Upper lobe of left lung (tissue), 6 donors: Measurements from ENCODE around the gene PLA2G5. TPM values are rescaled to one million over a fixed set of nuclear protein-coding genes. Genes with fewer than 3 reads are reported as not detected.

Experiments used
- ATAC-seq, 2 donors: fragments of 200-7000 bp; cut with Tn5 transposase; one replicate each; pipeline ENCODE4 v1.9.1; 2022; ENCODE audit warnings: mild to moderate bottlenecking in 2 of 2, moderate library complexity in 2 of 2; ENCODE audit not compliant: low FRiP score in 2 of 2
- DNase-seq, 2 donors: peaks; one replicate each; pipeline ENCODE4 v3.0.0-alpha.2; 2019 to 2020
- H3K27ac ChIP-seq, 4 donors: fragments of 200-600 bp; sonication (generic); one replicate each; pipeline ENCODE4 v1.5.1; 2016 to 2019
- H3K27me3 ChIP-seq, 4 donors: fragments of 200-600 bp; sonication (generic); one replicate each; pipeline ENCODE4 v1.5.1; 2017 to 2019
- H3K36me3 ChIP-seq, 4 donors: fragments of 200-600 bp; sonication (generic); one replicate each; pipeline ENCODE4 v1.5.1; 2016 to 2019
- H3K4me1 ChIP-seq, 4 donors: fragments of 200-600 bp; sonication (generic); one replicate each; pipeline ENCODE4 v1.5.1; 2018 to 2019
- H3K4me3 ChIP-seq, 4 donors: fragments of 200-600 bp; sonication (generic); one replicate each; pipeline ENCODE4 v1.5.1; 2017 to 2019; ENCODE audit warnings: mild to moderate bottlenecking in 2 of 4, moderate library complexity in 1 of 4
- H3K9me3 ChIP-seq, 4 donors: fragments of 200-600 bp; sonication (generic); one replicate each; pipeline ENCODE4 v1.5.1; 2018 to 2019
- CTCF ChIP-seq, 6 experiments: fragments of 450-650 bp in 4 of 6; fragments of 200-600 bp in 2 of 6; sonication (generic) in 2 of 6; IDR thresholded peaks; one replicate each; pipeline ENCODE4 v1.5.1; 2016 to 2019; ENCODE audit warnings: antibody characterized with exemption in 6 of 6
- EP300 ChIP-seq, 4 donors: sonication (generic); formaldehyde crosslinking; IDR thresholded peaks; one replicate each; pipeline ENCODE4 v1.5.1; 2017; ENCODE audit warnings: antibody characterized with exemption in 4 of 4, control low read depth in 2 of 4
- POLR2A ChIP-seq, 4 donors: fragments of 450-650 bp; IDR thresholded peaks; one replicate each; pipeline ENCODE4 v1.5.1; 2016 to 2017; ENCODE audit warnings: antibody characterized with exemption in 4 of 4, mild to moderate bottlenecking in 2 of 4
- POLR2AphosphoS5 ChIP-seq, 2 donors: sonication (generic); formaldehyde crosslinking; IDR thresholded peaks; one replicate each; pipeline ENCODE4 v1.5.1; 2017; ENCODE audit warnings: antibody characterized with exemption in 2 of 2
- WGBS, 2 donors: methylation state at CpG; one replicate each; pipeline ENCODE4 v1.1.5; 2017 to 2018; 5-methylcytosine and 5-hydroxymethylcytosine counted together
- total RNA-seq, 6 donors: library from RNA; depleted of rRNA in 4 of 6; stranded (reverse); fragments of >200 nt in 4 of 6; gene quantifications; one replicate each; pipeline versions ENCODE4 v1.1.0 to v1.2.1, GENCODE V29; 2016 to 2021
- donor health status: DM: no; HTN: no; CAD: no; lungs with moderate emphysema.
- donor health status: DM: no; HTN: yes; CAD: no; lungs with severe emphysema.

PLA2G5 gene
- total RNA-seq, 6 donors from 2014 or later: 1.4 to 5.1 (median 3.1) TPM; not detected in 1

DNA sequence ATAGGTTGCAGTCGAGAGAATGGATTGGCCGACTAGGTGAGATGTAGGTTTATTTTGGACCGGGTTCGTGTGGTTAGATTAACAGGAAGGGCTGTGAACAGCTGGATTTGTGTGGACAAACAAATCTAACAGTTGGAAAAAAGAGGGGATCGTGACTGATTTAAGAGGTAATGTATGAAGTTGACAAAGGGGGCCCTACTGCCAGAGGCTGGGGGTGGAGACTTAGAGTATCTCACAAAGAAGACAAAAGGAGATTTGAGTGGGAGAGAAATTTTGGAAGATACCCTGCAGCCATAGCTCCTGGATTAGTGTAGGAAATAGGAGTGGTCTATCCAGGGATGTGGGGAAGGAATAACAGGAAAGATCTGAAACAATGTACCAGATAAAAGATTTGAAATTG lies 38.8 kb upstream of the PLA2G5 start:
- H3K4me3 ChIP-seq: no peak overlapping the region
- no peak for DNase-seq
- WGBS, 2 donors: 53 to 67% methylated on average over 5 of the region's 5 CpGs
- TF ChIP-seq CTCF (IDR thresholded peaks at IDR 0.05): no peak
- no peak for TF ChIP-seq EP300 (IDR thresholded peaks at IDR 0.05)
- TF ChIP-seq POLR2A (IDR thresholded peaks at IDR 0.05): no peak
- no peak for TF ChIP-seq POLR2AphosphoS5 (IDR thresholded peaks at IDR 0.05)
- no peaks in the 10 kb centered on the region for H3K4me1 ChIP-seq
- H3K9me3 ChIP-seq: peaks cover 0 to 6% (median 3%) of the 10 kb centered on the region in 4 donors
- ATAC-seq: no peak
- no peaks in the 10 kb centered on the region for H3K36me3 ChIP-seq
- no peak overlapping the region for H3K27ac ChIP-seq
- H3K27me3 ChIP-seq: no peaks in the 10 kb centered on the region

GRCh38 chr1:20031836-20032235 lies 38.2 kb upstream of the PLA2G5 start:
- H3K27ac ChIP-seq: no peak overlapping the region
- H3K36me3 ChIP-seq: no peaks in the 10 kb centered on the region
- no peak for TF ChIP-seq CTCF (IDR thresholded peaks at IDR 0.05)
- WGBS, 2 donors: 70 to 73% methylated on average over 2 of the region's 2 CpGs
- ATAC-seq (no peak), DNase-seq (no peak)
- peaks cover 0 to 10% (median 5%) of the 10 kb centered on the region in 4 donors for H3K9me3 ChIP-seq
- no peaks in the 10 kb centered on the region for H3K4me1 ChIP-seq
- H3K27me3 ChIP-seq: no peaks in the 10 kb centered on the region
- H3K4me3 ChIP-seq: no peak overlapping the region

DNA sequence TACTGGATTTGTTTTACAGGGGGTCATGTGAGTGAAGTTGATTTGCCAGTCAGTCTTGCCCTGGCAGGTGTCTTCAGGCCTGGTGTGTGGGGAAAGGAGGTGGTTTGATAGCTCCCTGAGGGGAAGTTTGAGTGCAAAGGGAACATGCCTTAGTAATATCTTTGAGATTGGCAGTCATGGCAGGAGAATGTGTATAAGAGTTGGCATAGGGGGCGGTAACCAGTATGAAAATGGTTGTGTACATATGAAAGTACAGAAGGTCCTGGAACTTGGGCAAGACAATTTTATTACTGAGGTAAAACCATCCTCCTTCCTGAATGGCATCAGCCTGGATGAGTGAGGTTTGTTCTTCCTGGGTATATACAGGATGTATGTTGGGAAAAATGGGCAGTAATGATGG lies 37.6 kb upstream of the PLA2G5 start:
- H3K36me3 ChIP-seq: no peaks in the 10 kb centered on the region
- no peaks in the 10 kb centered on the region for H3K27me3 ChIP-seq
- TF ChIP-seq POLR2AphosphoS5 (IDR thresholded peaks at IDR 0.05) (no peak), CTCF (IDR thresholded peaks at IDR 0.05) (no peak), EP300 (IDR thresholded peaks at IDR 0.05) (no peak), POLR2A (IDR thresholded peaks at IDR 0.05) (no peak)
- H3K27ac ChIP-seq: no peak overlapping the region
- DNase-seq (no peak), ATAC-seq (no peak)
- peaks cover 0 to 10% (median 5%) of the 10 kb centered on the region in 4 donors for H3K9me3 ChIP-seq
- H3K4me1 ChIP-seq: no peaks in the 10 kb centered on the region
- H3K4me3 ChIP-seq: no peak overlapping the region
- 93 to 100% methylated on average over 1 of the region's 1 CpG for WGBS, 2 donors

DNA sequence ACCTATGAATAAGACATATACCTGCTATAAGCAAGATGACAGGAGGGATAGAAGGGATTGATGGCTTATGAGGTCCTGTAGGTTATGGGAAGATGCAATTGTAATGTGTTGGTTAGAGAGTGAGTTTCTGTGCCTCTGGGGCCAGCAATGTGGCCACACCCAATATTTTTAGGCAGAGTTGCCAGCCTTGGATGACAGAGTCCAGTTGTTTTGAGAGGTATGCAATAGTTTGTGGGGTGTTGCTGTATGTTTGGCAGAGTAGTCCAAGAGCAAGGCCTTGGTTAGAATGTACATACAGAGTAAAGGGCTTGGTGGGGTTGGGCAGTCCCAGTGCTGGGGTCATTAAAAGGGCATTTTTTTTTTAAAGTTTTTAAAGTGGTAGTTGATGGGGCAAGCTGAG lies 36.6 kb upstream of the PLA2G5 start:
- no peak for ATAC-seq
- TF ChIP-seq POLR2A (IDR thresholded peaks at IDR 0.05): no peak
- DNase-seq: no peak

GRCh38 chr1:20035114-20035513 lies 34.9 kb upstream of the PLA2G5 start:
- Histone ChIP-seq H3K27ac (no peak overlapping the region), H3K36me3 (no peaks in the 10 kb centered on the region), H3K9me3 (peaks cover 0 to 10% (median 5%) of the 10 kb centered on the region in 4 donors), H3K4me1 (no peaks in the 10 kb centered on the region), H3K27me3 (no peaks in the 10 kb centered on the region), H3K4me3 (no peak overlapping the region)
- ATAC-seq (no peak), DNase-seq (no peak)
- TF ChIP-seq POLR2AphosphoS5 (IDR thresholded peaks at IDR 0.05) (no peak), EP300 (IDR thresholded peaks at IDR 0.05) (no peak), CTCF (IDR thresholded peaks at IDR 0.05) (no peak), POLR2A (IDR thresholded peaks at IDR 0.05) (no peak)
- 81 to 89% methylated on average over 5 of the region's 5 CpGs for WGBS, 2 donors

More for the DNA sequence above, 36.6 kb upstream of the PLA2G5 start:
- H3K4me1 ChIP-seq: no peaks in the 10 kb centered on the region
- H3K27me3 ChIP-seq: no peaks in the 10 kb centered on the region
- H3K36me3 ChIP-seq: no peaks in the 10 kb centered on the region
- H3K4me3 ChIP-seq: no peak overlapping the region
- peaks cover 0 to 10% (median 5%) of the 10 kb centered on the region in 4 donors for H3K9me3 ChIP-seq
- no peak overlapping the region for H3K27ac ChIP-seq
